ENCODE results near the gene SENP7. TPM values are rescaled to one million over a fixed set of nuclear protein-coding genes. Genes with fewer than 3 reads are reported as not detected.
A peak's percentile ranks its signal among the peaks of the same experiment; 100 is the strongest.
"Not testable (repeated sequence)": the region's sequence is repeated elsewhere in the genome, so short reads cannot be mapped to it uniquely, and the experiment has no call there.

SENP7 gene
- total RNA-seq, 2 experiments from 2014 or later: 16.1 to 16.8 TPM

- intact Hi-C loops (cut with micrococcal nuclease): not testable (repeated sequence)
- H3K36me3 Mint-ChIP-seq (ENCODE audit: low read depth): peaks cover 51% of the 10 kb centered on the region
Observed at GRCh38 chr3:101474841-101475552, 38.0 kb downstream of the SENP7 start.

GRCh38 chr3:101468676-101469075 lies 44.3 kb downstream of the SENP7 start:
- H3K27ac Mint-ChIP-seq; H3K27me3 Mint-ChIP-seq (ENCODE audit: low read depth); H3K4me3 Mint-ChIP-seq; DNase-seq: not testable (repeated sequence)
- intact Hi-C loops (cut with micrococcal nuclease): loop anchor here (5.0 kb wide), 2 partner anchors 104 to 1066 kb away; partner anchors contain the start of genes LNP1, PCNP and TOMM70
- H3K9me3 Mint-ChIP-seq: peaks cover 16% of the 10 kb centered on the region
- peaks cover 54% of the 10 kb centered on the region for H3K4me1 Mint-ChIP-seq (ENCODE audit: low read depth)
- peaks cover 19% of the 10 kb centered on the region for H3K36me3 Mint-ChIP-seq (ENCODE audit: low read depth)
- CTCF ChIA-PET: interaction anchor here (0.7 kb wide), 1 partner anchor 397 kb away, joined by 3 read pairs; no protein-coding TSS in a partner anchor

More at GRCh38 chr3:101474841-101475552, 38.0 kb downstream of the SENP7 start:
- Mint-ChIP-seq H3K9me3 (peaks cover 11% of the 10 kb centered on the region), H3K4me1 (ENCODE audit: low read depth) (peaks cover 39% of the 10 kb centered on the region)
- H3K27ac Mint-ChIP-seq; CTCF ChIA-PET; H3K27me3 Mint-ChIP-seq (ENCODE audit: low read depth); DNase-seq; H3K4me3 Mint-ChIP-seq: not testable (repeated sequence)

GRCh38 chr3:101467310-101467663 lies 45.7 kb downstream of the SENP7 start:
- CTCF ChIA-PET: interaction anchor here (0.6 to 0.9 kb wide), 3 partner anchors 10 to 278 kb away, joined by 3 read pairs; no protein-coding TSS in a partner anchor
- H3K27ac Mint-ChIP-seq: peak overlapping the region; percentile 88
- H3K36me3 Mint-ChIP-seq (ENCODE audit: low read depth): peaks cover 16% of the 10 kb centered on the region
- not testable (repeated sequence) for H3K27me3 Mint-ChIP-seq (ENCODE audit: low read depth); DNase-seq
- peaks cover 16% of the 10 kb centered on the region for H3K9me3 Mint-ChIP-seq
- peaks cover 53% of the 10 kb centered on the region for H3K4me1 Mint-ChIP-seq (ENCODE audit: low read depth)
- H3K4me3 Mint-ChIP-seq: peak overlapping the region; percentile 71
- intact Hi-C loops (cut with micrococcal nuclease): loop anchor here (2.0 to 5.0 kb wide), 4 partner anchors 76 to 1065 kb away; partner anchors contain the start of genes LNP1, PCNP and TOMM70

GRCh38 chr3:101466465-101467309 lies 46.3 kb downstream of the SENP7 start:
- Mint-ChIP-seq H3K4me1 (ENCODE audit: low read depth) (peaks cover 57% of the 10 kb centered on the region), H3K4me3 (peak overlapping the region; percentile 71), H3K27ac (peak overlapping the region; percentile 88), H3K9me3 (peaks cover 15% of the 10 kb centered on the region), H3K36me3 (ENCODE audit: low read depth) (peaks cover 13% of the 10 kb centered on the region), H3K27me3 (ENCODE audit: low read depth) (no peaks in the 10 kb centered on the region)
- peak; percentile 90 for DNase-seq
- CTCF ChIA-PET: interaction anchor here (0.9 kb wide), 1 partner anchor 9 kb away, joined by 3 read pairs; no protein-coding TSS in a partner anchor
- intact Hi-C loops (cut with micrococcal nuclease): loop anchor here (1.0 to 5.0 kb wide), 5 partner anchors 52 to 1064 kb away; partner anchors contain the start of genes LNP1, PCNP and TOMM70

GRCh38 chr3:101464235-101464634 lies 48.8 kb downstream of the SENP7 start:
- intact Hi-C loops (cut with micrococcal nuclease): no loop called here
- H3K4me1 Mint-ChIP-seq (ENCODE audit: low read depth): peaks cover 68% of the 10 kb centered on the region
- no peak overlapping the region for H3K27ac Mint-ChIP-seq

GRCh38 chr3:101461451-101461850 lies 51.6 kb downstream of the SENP7 start:
- CTCF ChIA-PET: no interaction called here
- Mint-ChIP-seq H3K36me3 (ENCODE audit: low read depth) (peaks cover 15% of the 10 kb centered on the region), H3K9me3 (peaks cover 2% of the 10 kb centered on the region), H3K27ac (no peak overlapping the region), H3K27me3 (ENCODE audit: low read depth) (no peaks in the 10 kb centered on the region), H3K4me3 (no peak overlapping the region), H3K4me1 (ENCODE audit: low read depth) (peaks cover 44% of the 10 kb centered on the region)
- DNase-seq: no peak
- intact Hi-C loops (cut with micrococcal nuclease): no loop called here

More at GRCh38 chr3:101464235-101464634, 48.8 kb downstream of the SENP7 start:
- DNase-seq: no peak
- Mint-ChIP-seq H3K4me3 (no peak overlapping the region), H3K36me3 (ENCODE audit: low read depth) (peaks cover 16% of the 10 kb centered on the region), H3K9me3 (peaks cover 7% of the 10 kb centered on the region), H3K27me3 (ENCODE audit: low read depth) (no peaks in the 10 kb centered on the region)
- CTCF ChIA-PET: no interaction called here

- CTCF ChIA-PET: no interaction called here
- H3K36me3 Mint-ChIP-seq (ENCODE audit: low read depth): peaks cover 15% of the 10 kb centered on the region
- intact Hi-C loops (cut with micrococcal nuclease): no loop called here
- no peak for DNase-seq
- H3K4me1 Mint-ChIP-seq (ENCODE audit: low read depth): peaks cover 34% of the 10 kb centered on the region
- H3K27me3 Mint-ChIP-seq (ENCODE audit: low read depth): no peaks in the 10 kb centered on the region
- no peak overlapping the region for H3K27ac Mint-ChIP-seq
- H3K4me3 Mint-ChIP-seq: no peak overlapping the region
- H3K9me3 Mint-ChIP-seq: peaks cover 2% of the 10 kb centered on the region
Observed at GRCh38 chr3:101458387-101458786, 54.6 kb downstream of the SENP7 start.

- no peak for DNase-seq
- no peak overlapping the region for H3K4me3 Mint-ChIP-seq
- H3K4me1 Mint-ChIP-seq (ENCODE audit: low read depth): peaks cover 24% of the 10 kb centered on the region
- no peaks in the 10 kb centered on the region for H3K27me3 Mint-ChIP-seq (ENCODE audit: low read depth)
- CTCF ChIA-PET: no interaction called here
- intact Hi-C loops (cut with micrococcal nuclease): no loop called here
- H3K9me3 Mint-ChIP-seq: no peaks in the 10 kb centered on the region
- H3K36me3 Mint-ChIP-seq (ENCODE audit: low read depth): peaks cover 11% of the 10 kb centered on the region
- H3K27ac Mint-ChIP-seq: no peak overlapping the region
Observed at GRCh38 chr3:101454629-101455028, 58.4 kb downstream of the SENP7 start.

GRCh38 chr3:101453961-101454360 lies 59.1 kb downstream of the SENP7 start:
- Mint-ChIP-seq H3K4me1 (ENCODE audit: low read depth) (peaks cover 22% of the 10 kb centered on the region), H3K36me3 (ENCODE audit: low read depth) (peaks cover 14% of the 10 kb centered on the region), H3K9me3 (peaks cover under 1% of the 10 kb centered on the region), H3K27ac (no peak overlapping the region), H3K27me3 (ENCODE audit: low read depth) (no peaks in the 10 kb centered on the region), H3K4me3 (no peak overlapping the region)
- CTCF ChIA-PET: no interaction called here
- no peak for DNase-seq
- intact Hi-C loops (cut with micrococcal nuclease): no loop called here

GRCh38 chr3:101438641-101439040 lies 74.4 kb downstream of the SENP7 start:
- peaks cover 22% of the 10 kb centered on the region for H3K36me3 Mint-ChIP-seq (ENCODE audit: low read depth)
- not testable (repeated sequence) for DNase-seq, H3K27ac Mint-ChIP-seq

GRCh38 chr3:101433652-101434051 lies 79.4 kb downstream of the SENP7 start:
- DNase-seq: no peak
- CTCF ChIA-PET: no interaction called here
- Mint-ChIP-seq H3K27ac (no peak overlapping the region), H3K9me3 (peaks cover 11% of the 10 kb centered on the region), H3K27me3 (ENCODE audit: low read depth) (no peaks in the 10 kb centered on the region), H3K36me3 (ENCODE audit: low read depth) (peaks cover 12% of the 10 kb centered on the region), H3K4me1 (ENCODE audit: low read depth) (peaks cover 9% of the 10 kb centered on the region), H3K4me3 (no peak overlapping the region)
- intact Hi-C loops (cut with micrococcal nuclease): no loop called here

More at GRCh38 chr3:101438641-101439040, 74.4 kb downstream of the SENP7 start:
- Mint-ChIP-seq H3K9me3 (peaks cover 13% of the 10 kb centered on the region), H3K4me1 (ENCODE audit: low read depth) (peaks cover 17% of the 10 kb centered on the region)
- H3K4me3 Mint-ChIP-seq; H3K27me3 Mint-ChIP-seq (ENCODE audit: low read depth); intact Hi-C loops (cut with micrococcal nuclease); CTCF ChIA-PET: not testable (repeated sequence)

Data from activated naive CD4-positive, alpha-beta T cell treated with anti-CD3 and anti-CD28 coated beads for 36 hours (primary cell).